ENCODE results near the gene SERPIND1. TPM values are rescaled to one million over a fixed set of nuclear protein-coding genes. Genes with fewer than 3 reads are reported as not detected.

Gene SERPIND1
- total and polyA plus RNA-seq, 7 donors: 0.03 to 0.12 (median 0.07) TPM; not detected in 4

DNA sequence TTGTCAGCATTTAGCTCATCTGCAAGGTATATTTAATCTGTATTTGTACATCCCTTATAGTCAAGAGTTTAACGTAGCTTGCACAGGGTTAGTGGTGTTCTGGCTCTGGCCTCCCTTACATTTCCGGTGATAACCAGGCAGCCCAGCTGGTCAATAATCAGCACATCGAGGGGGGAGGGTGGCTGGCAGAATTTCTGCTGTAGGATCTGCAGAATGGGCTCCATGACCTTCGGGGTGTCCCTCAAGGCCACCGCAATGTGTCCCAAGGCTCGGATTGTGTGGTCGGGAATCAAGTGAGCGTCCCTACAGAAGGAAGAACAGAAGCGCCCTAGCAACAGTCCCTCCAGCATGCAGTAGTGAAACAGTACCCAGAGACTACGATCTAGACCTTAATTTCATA lies 25.1 kb downstream of the SERPIND1 start:
- TF ChIP-seq, protein P1, sequence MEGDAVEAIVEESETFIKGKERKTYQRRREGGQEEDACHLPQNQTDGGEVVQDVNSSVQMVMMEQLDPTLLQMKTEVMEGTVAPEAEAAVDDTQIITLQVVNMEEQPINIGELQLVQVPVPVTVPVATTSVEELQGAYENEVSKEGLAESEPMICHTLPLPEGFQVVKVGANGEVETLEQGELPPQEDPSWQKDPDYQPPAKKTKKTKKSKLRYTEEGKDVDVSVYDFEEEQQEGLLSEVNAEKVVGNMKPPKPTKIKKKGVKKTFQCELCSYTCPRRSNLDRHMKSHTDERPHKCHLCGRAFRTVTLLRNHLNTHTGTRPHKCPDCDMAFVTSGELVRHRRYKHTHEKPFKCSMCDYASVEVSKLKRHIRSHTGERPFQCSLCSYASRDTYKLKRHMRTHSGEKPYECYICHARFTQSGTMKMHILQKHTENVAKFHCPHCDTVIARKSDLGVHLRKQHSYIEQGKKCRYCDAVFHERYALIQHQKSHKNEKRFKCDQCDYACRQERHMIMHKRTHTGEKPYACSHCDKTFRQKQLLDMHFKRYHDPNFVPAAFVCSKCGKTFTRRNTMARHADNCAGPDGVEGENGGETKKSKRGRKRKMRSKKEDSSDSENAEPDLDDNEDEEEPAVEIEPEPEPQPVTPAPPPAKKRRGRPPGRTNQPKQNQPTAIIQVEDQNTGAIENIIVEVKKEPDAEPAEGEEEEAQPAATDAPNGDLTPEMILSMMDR (IDR thresholded peaks at IDR 0.05): no peak
- WGBS, 3 donors: 89 to 93% (median 90%) methylated on average over 10 of the region's 10 CpGs
- no peak for ATAC-seq
- Histone ChIP-seq H3K9me3 (no peaks in the 10 kb centered on the region), H3K36me3 (ENCODE audit: insufficient read depth in 1 of 2, low read depth in 1 of 2) (peaks cover 8 to 99% of the 10 kb centered on the region in 2 donors), H3K4me1 (no peaks in the 10 kb centered on the region), H3K4me3 (no peak overlapping the region), H3K27me3 (ENCODE audit: insufficient read depth in 3 of 3, low read length in 2 of 3) (no peaks in the 10 kb centered on the region), H3K27ac (no peak overlapping the region)
- intact Hi-C loops (cut with DNase I): no loop called here
- no peak for DNase-seq

DNA sequence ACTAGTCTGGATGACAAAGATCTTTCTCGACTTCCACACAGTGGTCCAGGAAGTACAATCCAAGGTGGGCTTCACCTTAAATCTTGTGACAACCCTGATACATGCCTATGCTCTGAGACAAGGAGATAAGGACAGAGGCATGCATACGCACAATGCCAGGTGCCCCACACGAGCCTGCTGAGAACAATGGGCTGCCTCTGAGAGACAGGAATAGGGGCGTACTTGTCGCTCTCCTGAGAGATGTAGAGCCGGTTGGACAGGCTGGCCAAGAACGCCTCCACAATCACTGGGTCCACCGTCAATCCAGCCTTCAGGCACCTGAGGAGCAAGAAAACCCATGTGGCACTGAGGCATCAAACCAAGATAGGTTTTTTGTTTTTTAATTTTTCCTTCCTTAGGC lies 25.5 kb downstream of the SERPIND1 start:
- no peaks in the 10 kb centered on the region for H3K27me3 ChIP-seq (ENCODE audit: insufficient read depth in 3 of 3, low read length in 2 of 3)
- intact Hi-C loops (cut with DNase I): no loop called here
- peaks cover 8 to 99% of the 10 kb centered on the region in 2 donors for H3K36me3 ChIP-seq (ENCODE audit: insufficient read depth in 1 of 2, low read depth in 1 of 2)
- no peak for DNase-seq
- H3K27ac ChIP-seq: no peak overlapping the region
- no peak for ATAC-seq
- H3K4me3 ChIP-seq: no peak overlapping the region
- no peaks in the 10 kb centered on the region for H3K4me1 ChIP-seq
- TF ChIP-seq, protein P1 (IDR thresholded peaks at IDR 0.05): no peak
- 86 to 91% (median 90%) methylated on average over 8 of the region's 8 CpGs for WGBS, 3 donors
- no peaks in the 10 kb centered on the region for H3K9me3 ChIP-seq

DNA sequence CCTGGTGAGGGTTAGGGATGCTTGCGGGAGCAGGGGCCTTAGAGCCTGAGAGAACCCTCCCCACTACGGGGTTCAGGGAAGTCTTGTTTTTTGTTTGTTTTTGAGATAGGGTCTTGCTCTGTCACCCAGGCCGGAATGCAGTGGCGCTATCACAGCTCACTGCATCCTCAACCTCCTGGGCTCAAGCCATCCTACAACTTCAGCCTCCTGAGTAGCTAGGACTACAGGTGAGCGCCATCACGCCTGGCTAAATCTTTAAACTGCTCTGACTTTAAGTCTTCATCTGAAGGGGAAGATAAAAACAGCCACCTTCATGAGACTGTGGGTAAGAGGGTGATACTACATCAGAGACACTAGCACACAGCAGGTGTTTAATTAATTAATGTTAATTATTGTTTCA lies 28.5 kb downstream of the SERPIND1 start:
- no peak overlapping the region for H3K27ac ChIP-seq
- H3K9me3 ChIP-seq: no peaks in the 10 kb centered on the region
- whole genome bisulfite sequencing, 3 donors: 79 to 85% (median 84%) methylated on average over 6 of the region's 6 CpGs
- intact Hi-C loops (cut with DNase I): no loop called here
- peaks cover 8 to 98% of the 10 kb centered on the region in 2 donors for H3K36me3 ChIP-seq (ENCODE audit: insufficient read depth in 1 of 2, low read depth in 1 of 2)
- no peaks in the 10 kb centered on the region for H3K27me3 ChIP-seq (ENCODE audit: insufficient read depth in 3 of 3, low read length in 2 of 3)
- H3K4me3 ChIP-seq: no peak overlapping the region
- TF ChIP-seq, protein P1 (IDR thresholded peaks at IDR 0.05): no peak
- ATAC-seq (no peak), DNase-seq (no peak)
- no peaks in the 10 kb centered on the region for H3K4me1 ChIP-seq

DNA sequence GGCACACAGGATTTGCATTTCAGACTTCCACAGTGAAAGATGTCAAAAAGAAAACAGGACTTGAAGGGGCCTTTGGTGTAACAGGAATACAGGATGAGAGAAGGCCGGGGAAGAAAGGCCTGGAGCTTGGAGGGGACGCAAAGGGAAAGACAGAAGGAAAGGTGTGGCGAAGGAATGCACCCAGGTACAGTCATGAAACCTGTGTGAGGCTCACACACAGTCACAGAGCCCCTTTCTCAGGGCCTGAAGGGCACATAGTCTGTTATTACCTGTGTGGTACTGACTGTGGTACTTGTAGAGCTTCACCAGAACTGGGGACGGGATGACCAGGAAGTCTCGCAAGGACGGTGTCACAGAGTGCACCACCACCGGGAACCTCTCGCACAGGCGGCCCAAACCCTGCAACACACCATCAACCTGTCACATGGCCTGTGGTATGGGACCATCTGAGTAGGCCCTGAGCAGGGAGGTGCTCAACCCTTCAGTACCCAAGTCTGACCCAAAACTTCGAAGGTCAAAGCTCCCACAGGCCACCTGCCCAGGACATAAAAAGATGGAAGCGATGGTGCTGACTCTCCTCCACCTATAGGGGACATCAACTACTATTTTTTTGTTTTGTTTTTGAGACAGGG lies 29.1 kb downstream of the SERPIND1 start:
- WGBS, 3 donors: 93 to 97% (median 96%) methylated on average over 11 of the region's 11 CpGs
- ATAC-seq (no peak), DNase-seq (no peak)
- Histone ChIP-seq H3K4me1 (no peaks in the 10 kb centered on the region), H3K27ac (no peak overlapping the region), H3K36me3 (ENCODE audit: insufficient read depth in 1 of 2, low read depth in 1 of 2) (peaks cover 8 to 96% of the 10 kb centered on the region in 2 donors), H3K27me3 (ENCODE audit: insufficient read depth in 3 of 3, low read length in 2 of 3) (no peaks in the 10 kb centered on the region), H3K4me3 (no peak overlapping the region), H3K9me3 (no peaks in the 10 kb centered on the region)
- intact Hi-C loops (cut with DNase I): no loop called here
- TF ChIP-seq, protein P1 (IDR thresholded peaks at IDR 0.05): no peak
